GM19438 (cell line): Measurements from ENCODE around the gene GEMIN7.

Experiments
- ATAC-seq: cut with Tn5 transposase; IDR thresholded peaks from one replicate; pipeline ENCODE4 v1.9.1; 2021; ENCODE audit warnings: low read depth; ENCODE audit not compliant: unreplicated experiment

The GEMIN7 gene

GRCh38 chr19:45059258-45059965, 19.6 kb upstream of the GEMIN7 start:
- ATAC-seq = no peak

GRCh38 chr19:45061965-45062364, 17.1 kb upstream of the GEMIN7 start:
- ATAC-seq = no peak

- ATAC-seq = no peak
These were observed 14.9 kb upstream of the GEMIN7 start for GRCh38 chr19:45063851-45064801.

GRCh38 chr19:45066921-45067661, 12.0 kb upstream of the GEMIN7 start:
- no peak for ATAC-seq

GRCh38 chr19:45068041-45068440, 11.0 kb upstream of the GEMIN7 start:
- no peak for ATAC-seq

- no peak for ATAC-seq
These were observed 10.0 kb upstream of the GEMIN7 start for GRCh38 chr19:45069056-45069455.

GRCh38 chr19:45070214-45070613, 8.8 kb upstream of the GEMIN7 start:
- no peak for ATAC-seq

- no peak for ATAC-seq
These were observed 8.1 kb upstream of the GEMIN7 start for GRCh38 chr19:45070861-45071544.

GRCh38 chr19:45071545-45071938, 7.5 kb upstream of the GEMIN7 start:
- ATAC-seq = no peak

GRCh38 chr19:45071969-45072790, 6.9 kb upstream of the GEMIN7 start:
- ATAC-seq = no peak

- ATAC-seq = no peak
These were observed 4.2 kb upstream of the GEMIN7 start for GRCh38 chr19:45074744-45075300.

- ATAC-seq = peak; percentile 54
These were observed 3.6 kb upstream of the GEMIN7 start for GRCh38 chr19:45075301-45076028.

GRCh38 chr19:45076029-45076850, 2.8 kb upstream of the GEMIN7 start, which contains the start of gene ZNF296:
TSS of gene ZNF296 (minus strand) at chr19:45076478. CDS start at chr19:45076373, 105 bp downstream.
- ATAC-seq = no peak

- no peak for ATAC-seq
These were observed 2.0 kb upstream of the GEMIN7 start for GRCh38 chr19:45076851-45077730.

- no peak for ATAC-seq
These were observed 534 bp upstream of the GEMIN7 start for GRCh38 chr19:45078390-45079062.

GRCh38 chr19:45079911-45080370, 881 bp downstream of the GEMIN7 start:
- no peak for ATAC-seq
